HEK293 (cell line): Measurements from ENCODE around the gene MED6.

ENCODE experiments used
- CTCF ChIP-seq: fragments of 450-650 bp; formaldehyde crosslinking; IDR thresholded peaks from 2 replicates; pipeline ENCODE4 v1.5.1; 2016; ENCODE audit warnings: missing biosample characterization, missing genetic modification characterization
- KLF16 ChIP-seq: fragments of 450-650 bp; formaldehyde crosslinking; IDR thresholded peaks from 2 replicates; pipeline ENCODE4 v1.5.1; 2017; ENCODE audit warnings: missing biosample characterization, missing genetic modification characterization
- RBAK ChIP-seq: fragments of 450-650 bp; formaldehyde crosslinking; IDR thresholded peaks from 2 replicates; pipeline ENCODE4 v1.5.1; 2016; ENCODE audit warnings: missing biosample characterization, missing genetic modification characterization
- ZBTB21 ChIP-seq: fragments of 450-650 bp; formaldehyde crosslinking; IDR thresholded peaks from 2 replicates; pipeline ENCODE4 v1.5.1; 2017; ENCODE audit warnings: missing biosample characterization, missing genetic modification characterization
- ZNF274 ChIP-seq, 2 experiments: fragments of 200-500 bp in 1 of 2; fragments of 450-650 bp in 1 of 2; sonication (Bioruptor generic) in 1 of 2; formaldehyde crosslinking in 1 of 2; IDR thresholded peaks; 2 replicates each; pipeline versions ENCODE4 v1.5.1 to v1.6.1; 2014 to 2016; ENCODE audit warnings: borderline replicate concordance in 1 of 2, inconsistent platforms in 1 of 2, low read length in 1 of 2, missing biosample characterization in 1 of 2, missing genetic modification characterization in 1 of 2
- ZNF837 ChIP-seq: fragments of 450-650 bp; formaldehyde crosslinking; IDR thresholded peaks from 2 replicates; pipeline ENCODE4 v1.5.1; 2016; ENCODE audit warnings: missing biosample characterization, missing genetic modification characterization
- TF ChIP-seq, protein P1 (sequence below): sonication (generic); formaldehyde crosslinking; IDR thresholded peaks from 2 replicates; pipeline ENCODE4 v1.8.1; 2022; ENCODE audit warnings: mild to moderate bottlenecking, moderate library complexity, missing genetic modification reagents
- TF ChIP-seq, protein P2 (sequence below): fragments of 450-650 bp; IDR thresholded peaks from 2 replicates; pipeline ENCODE4 v1.5.1; 2018; ENCODE audit warnings: missing biosample characterization, missing genetic modification characterization

- TF ChIP-seq ZNF274 (IDR thresholded peaks at IDR 0.05; ENCODE audit: low read length) = no peak
- no peak for TF ChIP-seq ZNF274 (tag by site-specific recombination; IDR thresholded peaks at IDR 0.05; ENCODE audit: borderline replicate concordance)
- no peak for TF ChIP-seq CTCF (tag by site-specific recombination)
- TF ChIP-seq, protein P1, sequence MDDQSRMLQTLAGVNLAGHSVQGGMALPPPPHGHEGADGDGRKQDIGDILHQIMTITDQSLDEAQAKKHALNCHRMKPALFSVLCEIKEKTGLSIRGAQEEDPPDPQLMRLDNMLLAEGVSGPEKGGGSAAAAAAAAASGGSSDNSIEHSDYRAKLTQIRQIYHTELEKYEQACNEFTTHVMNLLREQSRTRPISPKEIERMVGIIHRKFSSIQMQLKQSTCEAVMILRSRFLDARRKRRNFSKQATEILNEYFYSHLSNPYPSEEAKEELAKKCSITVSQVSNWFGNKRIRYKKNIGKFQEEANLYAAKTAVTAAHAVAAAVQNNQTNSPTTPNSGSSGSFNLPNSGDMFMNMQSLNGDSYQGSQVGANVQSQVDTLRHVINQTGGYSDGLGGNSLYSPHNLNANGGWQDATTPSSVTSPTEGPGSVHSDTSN (CRISPR knock-in tag) = no peak
- no peak for TF ChIP-seq KLF16
- TF ChIP-seq, protein P2, sequence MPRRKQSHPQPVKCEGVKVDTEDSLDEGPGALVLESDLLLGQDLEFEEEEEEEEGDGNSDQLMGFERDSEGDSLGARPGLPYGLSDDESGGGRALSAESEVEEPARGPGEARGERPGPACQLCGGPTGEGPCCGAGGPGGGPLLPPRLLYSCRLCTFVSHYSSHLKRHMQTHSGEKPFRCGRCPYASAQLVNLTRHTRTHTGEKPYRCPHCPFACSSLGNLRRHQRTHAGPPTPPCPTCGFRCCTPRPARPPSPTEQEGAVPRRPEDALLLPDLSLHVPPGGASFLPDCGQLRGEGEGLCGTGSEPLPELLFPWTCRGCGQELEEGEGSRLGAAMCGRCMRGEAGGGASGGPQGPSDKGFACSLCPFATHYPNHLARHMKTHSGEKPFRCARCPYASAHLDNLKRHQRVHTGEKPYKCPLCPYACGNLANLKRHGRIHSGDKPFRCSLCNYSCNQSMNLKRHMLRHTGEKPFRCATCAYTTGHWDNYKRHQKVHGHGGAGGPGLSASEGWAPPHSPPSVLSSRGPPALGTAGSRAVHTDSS = no peak
- TF ChIP-seq ZBTB21 = no peak
- no peak for TF ChIP-seq RBAK (tag by site-specific recombination)
- no peak for TF ChIP-seq ZNF837 (tag by site-specific recombination)
These were observed 49.3 kb upstream of the MED6 start for GRCh38 chr14:70649803-70650202.
